Activated T-cell treated with anti-CD3 and anti-CD28 coated beads, Interleukin-2, amount 50 U/mL, for 4 hours (primary cell): ENCODE measurements around the gene FAM216B. TPM values are rescaled to one million over a fixed set of nuclear protein-coding genes. Genes with fewer than 3 reads are reported as not detected.
"Not testable (repeated sequence)": the region's sequence is repeated elsewhere in the genome, so short reads cannot be mapped to it uniquely, and the experiment has no call there.

Experiments
- ATAC-seq, 2 donors: fragments of 200-7000 bp; cut with Tn5 transposase; one replicate each; pipeline ENCODE4 v1.10.0; 2021
- DNase-seq: peaks from one replicate; pipeline ENCODE4 v3.0.0-alpha.2; 2020
- H3K27me3 Mint-ChIP-seq: one replicate; pipeline ENCODE4 v1.8.0; 2021; ENCODE audit warnings: low read depth, mixed read lengths
- H3K36me3 Mint-ChIP-seq: one replicate; pipeline ENCODE4 v1.8.0; 2022; ENCODE audit warnings: mixed read lengths; ENCODE audit not compliant: insufficient read depth
- H3K4me1 Mint-ChIP-seq: one replicate; pipeline ENCODE4 v1.8.0; 2021; ENCODE audit warnings: low read depth, mixed read lengths
- H3K4me3 Mint-ChIP-seq: one replicate; pipeline ENCODE4 v1.8.0; 2021; ENCODE audit warnings: mild to moderate bottlenecking, moderate library complexity, mixed read lengths
- H3K9me3 Mint-ChIP-seq: one replicate; pipeline ENCODE4 v1.8.0; 2021; ENCODE audit warnings: mixed read lengths
- total RNA-seq, 3 donors: library from RNA; stranded (reverse); gene quantifications; one replicate each; pipeline ENCODE4 v1.2.1, GENCODE V29; 2021

Gene FAM216B
- total RNA-seq, 3 donors from 2014 or later = not detected

GRCh38 chr13:42758515-42758914 lies 22.9 kb upstream of the FAM216B start:
- ATAC-seq (no peak), DNase-seq (no peak)
- no peaks in the 10 kb centered on the region for H3K36me3 Mint-ChIP-seq
- no peaks in the 10 kb centered on the region for H3K9me3 Mint-ChIP-seq
- no peak overlapping the region for H3K4me3 Mint-ChIP-seq
- no peaks in the 10 kb centered on the region for H3K4me1 Mint-ChIP-seq
- peaks cover 3% of the 10 kb centered on the region for H3K27me3 Mint-ChIP-seq

- peaks cover 8% of the 10 kb centered on the region for H3K27me3 Mint-ChIP-seq
- DNase-seq = no peak
- no peak overlapping the region for H3K4me3 Mint-ChIP-seq
- no peaks in the 10 kb centered on the region for H3K9me3 Mint-ChIP-seq
- no peaks in the 10 kb centered on the region for H3K36me3 Mint-ChIP-seq
- ATAC-seq = no peak
- no peaks in the 10 kb centered on the region for H3K4me1 Mint-ChIP-seq
Observed at GRCh38 chr13:42760951-42761350, 20.4 kb upstream of the FAM216B start.

DNA sequence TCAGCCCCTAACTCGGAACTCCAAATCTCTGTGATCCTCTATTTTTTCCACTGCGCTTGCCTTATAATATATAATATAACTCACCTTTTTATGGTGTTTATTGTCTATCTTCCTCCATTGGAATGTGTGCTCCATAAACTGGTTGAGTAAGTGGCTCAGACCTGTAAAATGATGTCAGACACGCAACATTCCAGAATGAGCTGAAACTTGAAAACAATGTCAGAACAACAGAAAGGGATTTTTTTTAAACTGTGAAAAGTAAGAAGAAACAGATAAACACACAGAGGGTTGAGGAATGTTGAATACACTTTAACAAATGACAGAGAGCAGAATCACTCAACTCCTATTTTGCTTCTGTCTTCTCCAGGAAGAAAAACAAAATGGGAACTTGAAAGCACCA lies 19.1 kb upstream of the FAM216B start:
- peaks cover 9% of the 10 kb centered on the region for H3K27me3 Mint-ChIP-seq
- no peaks in the 10 kb centered on the region for H3K36me3 Mint-ChIP-seq
- no peaks in the 10 kb centered on the region for H3K9me3 Mint-ChIP-seq
- DNase-seq (no peak), ATAC-seq (no peak)
- H3K4me1 Mint-ChIP-seq = no peaks in the 10 kb centered on the region
- H3K4me3 Mint-ChIP-seq = no peak overlapping the region

DNA sequence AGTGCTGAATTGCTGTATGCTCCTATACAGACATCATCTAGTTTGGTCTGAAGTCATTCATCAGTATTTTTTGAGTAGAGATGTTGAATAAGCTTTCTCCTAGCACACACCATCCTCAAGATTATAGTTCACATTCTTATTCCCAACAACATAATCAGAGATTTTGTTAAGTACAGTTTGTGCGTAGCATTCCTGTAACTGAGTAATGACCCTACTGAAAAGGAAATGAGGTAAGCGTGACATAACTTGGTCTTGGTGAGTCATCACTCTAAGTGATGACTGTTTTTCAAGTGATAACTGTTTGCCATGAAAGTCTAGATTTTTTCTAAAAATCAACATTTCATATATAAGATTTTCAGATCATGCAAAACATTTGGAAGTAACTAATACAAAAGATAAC lies 18.5 kb upstream of the FAM216B start:
- DNase-seq (no peak), ATAC-seq (peak in 1 of 2 donors; percentile 48)
- Mint-ChIP-seq H3K4me3 (no peak overlapping the region), H3K4me1 (no peaks in the 10 kb centered on the region), H3K36me3 (no peaks in the 10 kb centered on the region), H3K27me3 (peaks cover 9% of the 10 kb centered on the region), H3K9me3 (no peaks in the 10 kb centered on the region)

DNA sequence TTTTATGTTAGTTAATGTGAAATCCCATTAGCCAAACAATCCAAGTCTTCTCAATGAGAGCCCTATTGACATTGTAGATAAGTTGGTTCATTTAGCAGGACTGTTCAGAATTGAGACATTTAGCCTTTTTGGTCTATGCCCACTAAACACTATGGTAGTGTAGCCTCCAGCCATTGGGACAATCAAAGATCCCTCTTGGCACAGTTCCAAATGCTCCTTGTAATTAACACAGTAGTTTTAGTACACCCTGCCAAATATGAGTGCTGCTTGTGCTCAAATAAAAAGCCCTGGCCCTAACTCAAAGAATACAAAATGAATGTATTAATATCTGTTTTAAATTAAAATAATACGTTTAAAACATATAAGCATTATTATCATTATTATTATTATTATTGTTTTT lies 15.4 kb upstream of the FAM216B start:
- DNase-seq = no peak
- Mint-ChIP-seq H3K36me3 (no peaks in the 10 kb centered on the region), H3K4me1 (no peaks in the 10 kb centered on the region), H3K4me3 (no peak overlapping the region), H3K27me3 (peaks cover 9% of the 10 kb centered on the region), H3K9me3 (no peaks in the 10 kb centered on the region)
- no peak for ATAC-seq

- ATAC-seq = no peak
- Mint-ChIP-seq H3K9me3 (no peaks in the 10 kb centered on the region), H3K36me3 (no peaks in the 10 kb centered on the region), H3K4me3 (no peak overlapping the region), H3K27me3 (peaks cover 9% of the 10 kb centered on the region), H3K4me1 (no peaks in the 10 kb centered on the region)
- no peak for DNase-seq
Observed at GRCh38 chr13:42769650-42770049, 11.7 kb upstream of the FAM216B start.

GRCh38 chr13:42776558-42776957 lies 4.8 kb upstream of the FAM216B start:
- not testable (repeated sequence) for H3K9me3 Mint-ChIP-seq, ATAC-seq, H3K36me3 Mint-ChIP-seq, H3K4me1 Mint-ChIP-seq, H3K4me3 Mint-ChIP-seq, DNase-seq
- H3K27me3 Mint-ChIP-seq = peaks cover 18% of the 10 kb centered on the region

DNA sequence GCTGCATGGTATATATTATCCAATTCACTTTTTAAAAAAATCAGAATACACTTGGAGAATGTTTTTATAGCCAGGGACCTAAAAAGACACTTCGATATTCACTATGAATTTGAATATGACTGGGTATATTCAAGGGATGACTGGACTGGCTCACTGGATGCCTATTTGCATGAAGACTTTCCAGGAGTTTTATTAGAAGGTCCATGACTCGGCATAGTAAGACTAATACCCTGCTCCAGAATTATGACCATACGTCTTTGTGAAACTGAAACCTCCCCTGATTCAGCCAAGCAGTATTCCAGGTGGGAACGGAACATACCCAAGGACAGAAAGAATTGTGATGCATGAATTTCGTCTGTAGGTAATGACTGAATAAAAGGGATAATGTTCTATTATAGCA lies 3.9 kb upstream of the FAM216B start:
- DNase-seq (no peak), ATAC-seq (no peak)
- H3K9me3 Mint-ChIP-seq = no peaks in the 10 kb centered on the region
- peaks cover 18% of the 10 kb centered on the region for H3K27me3 Mint-ChIP-seq
- H3K36me3 Mint-ChIP-seq = no peaks in the 10 kb centered on the region
- no peaks in the 10 kb centered on the region for H3K4me1 Mint-ChIP-seq
- H3K4me3 Mint-ChIP-seq = no peak overlapping the region

DNA sequence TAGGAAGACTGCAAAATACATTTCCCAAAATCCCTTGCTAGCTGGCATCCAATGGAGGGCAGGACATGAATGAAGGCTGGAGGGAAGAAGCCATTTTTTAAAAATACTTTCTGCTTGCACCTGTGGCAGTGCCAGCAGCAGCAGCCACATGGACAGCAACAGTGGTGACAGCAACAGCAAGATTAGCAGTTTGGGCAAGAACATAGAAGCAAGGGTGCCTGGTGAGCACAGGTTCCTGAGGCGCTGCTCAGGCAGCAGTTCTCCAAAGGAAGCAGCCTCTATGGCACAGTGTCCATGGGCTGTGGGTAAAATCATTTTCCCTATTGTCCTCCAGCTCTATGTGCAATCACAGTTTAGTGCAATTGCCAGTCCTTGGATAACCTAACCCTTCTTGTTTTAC lies 1.3 kb upstream of the FAM216B start:
- Mint-ChIP-seq H3K9me3 (no peaks in the 10 kb centered on the region), H3K4me3 (no peak overlapping the region), H3K36me3 (no peaks in the 10 kb centered on the region), H3K27me3 (peaks cover 13% of the 10 kb centered on the region), H3K4me1 (no peaks in the 10 kb centered on the region)
- ATAC-seq (no peak), DNase-seq (no peak)

DNA sequence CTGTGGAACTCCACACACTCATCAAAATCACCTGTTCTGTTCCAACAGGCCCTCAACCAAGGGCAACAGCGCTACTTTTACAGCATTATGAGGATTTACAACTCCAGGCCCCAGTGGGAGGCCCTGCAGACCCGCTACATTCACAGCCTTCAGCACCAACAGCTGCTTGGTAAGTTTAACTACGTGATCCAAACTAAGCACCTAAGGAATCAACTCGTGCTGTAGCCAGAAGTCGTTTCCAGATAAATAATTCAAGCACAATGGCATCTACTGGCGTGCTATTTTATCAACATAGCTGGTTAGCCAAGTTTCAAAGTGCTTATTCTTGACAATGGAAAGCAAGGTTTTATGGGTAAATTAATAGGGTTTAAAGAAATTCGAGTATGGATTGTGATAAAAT lies 5.3 kb downstream of the FAM216B start:
- no peak for ATAC-seq
- Mint-ChIP-seq H3K4me3 (no peak overlapping the region), H3K4me1 (no peaks in the 10 kb centered on the region), H3K36me3 (no peaks in the 10 kb centered on the region), H3K9me3 (no peaks in the 10 kb centered on the region), H3K27me3 (no peaks in the 10 kb centered on the region)
- no peak for DNase-seq

DNA sequence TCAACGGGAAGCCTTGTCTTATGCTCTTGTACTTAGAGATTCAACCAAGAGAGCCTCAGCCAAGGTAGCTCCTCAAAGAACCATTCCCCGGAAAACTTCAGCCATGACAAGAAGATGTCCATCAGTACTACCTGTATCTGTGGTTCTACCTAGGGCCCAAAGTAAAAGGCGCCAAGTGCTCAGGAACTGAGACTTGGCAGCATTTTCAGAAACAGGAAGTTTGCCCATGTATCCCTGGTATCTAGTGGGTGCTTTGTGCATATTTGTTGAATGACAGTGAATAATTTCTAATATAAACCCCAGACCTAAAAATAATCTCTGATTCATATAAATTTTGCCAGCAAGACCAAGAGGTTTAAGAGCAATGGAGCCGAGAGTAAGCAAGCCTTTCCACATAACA lies 7.2 kb downstream of the FAM216B start:
- H3K4me1 Mint-ChIP-seq = no peaks in the 10 kb centered on the region
- ATAC-seq = no peak
- no peaks in the 10 kb centered on the region for H3K36me3 Mint-ChIP-seq
- no peaks in the 10 kb centered on the region for H3K9me3 Mint-ChIP-seq
- DNase-seq = no peak
- peaks cover 2% of the 10 kb centered on the region for H3K27me3 Mint-ChIP-seq
- H3K4me3 Mint-ChIP-seq = no peak overlapping the region

GRCh38 chr13:42792154-42792553 lies 10.8 kb downstream of the FAM216B start:
- H3K4me3 Mint-ChIP-seq = no peak overlapping the region
- peaks cover 18% of the 10 kb centered on the region for H3K27me3 Mint-ChIP-seq
- DNase-seq (no peak), ATAC-seq (no peak)
- H3K36me3 Mint-ChIP-seq = no peaks in the 10 kb centered on the region
- H3K4me1 Mint-ChIP-seq = no peaks in the 10 kb centered on the region
- H3K9me3 Mint-ChIP-seq = no peaks in the 10 kb centered on the region

DNA sequence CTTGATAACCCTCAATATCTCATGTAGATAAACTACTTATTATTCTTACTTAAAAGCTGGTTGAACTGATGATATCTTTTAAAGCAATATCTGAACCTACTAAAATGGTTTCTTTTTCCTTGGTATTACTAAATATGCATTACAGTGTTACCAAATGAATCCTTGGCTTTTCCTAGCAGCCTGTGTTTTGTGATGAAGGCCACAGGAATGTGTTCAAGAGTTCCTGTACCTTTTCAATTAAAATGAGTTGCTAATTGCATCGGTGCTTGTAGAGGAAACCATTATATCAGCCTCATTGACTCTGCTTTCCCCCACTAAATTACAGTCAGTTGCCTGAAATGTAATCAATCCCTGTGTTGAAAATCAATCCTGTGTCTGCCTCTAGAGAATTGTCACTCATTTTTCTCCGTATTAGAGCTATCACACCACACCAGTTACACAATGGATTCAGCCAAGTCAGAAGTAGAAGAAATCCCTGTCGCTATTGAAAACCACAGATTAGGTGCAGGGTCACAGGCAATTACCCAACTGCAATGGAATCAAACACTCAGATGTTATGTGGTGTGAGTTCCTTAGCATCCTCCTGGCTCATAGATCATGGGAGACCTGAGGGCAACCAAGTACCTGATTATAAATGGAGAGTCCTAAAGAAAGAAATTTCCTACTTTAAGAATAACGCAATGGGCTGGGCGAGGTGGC lies 13.3 kb downstream of the FAM216B start:
- DNase-seq (no peak), ATAC-seq (no peak)
- peaks cover 19% of the 10 kb centered on the region for H3K27me3 Mint-ChIP-seq
- no peaks in the 10 kb centered on the region for H3K4me1 Mint-ChIP-seq
- H3K9me3 Mint-ChIP-seq = no peaks in the 10 kb centered on the region
- H3K36me3 Mint-ChIP-seq = no peaks in the 10 kb centered on the region
- H3K4me3 Mint-ChIP-seq = no peak overlapping the region

- Mint-ChIP-seq H3K27me3 (peaks cover 19% of the 10 kb centered on the region), H3K36me3 (no peaks in the 10 kb centered on the region), H3K4me1 (no peaks in the 10 kb centered on the region), H3K9me3 (no peaks in the 10 kb centered on the region), H3K4me3 (no peak overlapping the region)
- DNase-seq (no peak), ATAC-seq (no peak)
Observed at GRCh38 chr13:42795666-42796065, 14.3 kb downstream of the FAM216B start.

DNA sequence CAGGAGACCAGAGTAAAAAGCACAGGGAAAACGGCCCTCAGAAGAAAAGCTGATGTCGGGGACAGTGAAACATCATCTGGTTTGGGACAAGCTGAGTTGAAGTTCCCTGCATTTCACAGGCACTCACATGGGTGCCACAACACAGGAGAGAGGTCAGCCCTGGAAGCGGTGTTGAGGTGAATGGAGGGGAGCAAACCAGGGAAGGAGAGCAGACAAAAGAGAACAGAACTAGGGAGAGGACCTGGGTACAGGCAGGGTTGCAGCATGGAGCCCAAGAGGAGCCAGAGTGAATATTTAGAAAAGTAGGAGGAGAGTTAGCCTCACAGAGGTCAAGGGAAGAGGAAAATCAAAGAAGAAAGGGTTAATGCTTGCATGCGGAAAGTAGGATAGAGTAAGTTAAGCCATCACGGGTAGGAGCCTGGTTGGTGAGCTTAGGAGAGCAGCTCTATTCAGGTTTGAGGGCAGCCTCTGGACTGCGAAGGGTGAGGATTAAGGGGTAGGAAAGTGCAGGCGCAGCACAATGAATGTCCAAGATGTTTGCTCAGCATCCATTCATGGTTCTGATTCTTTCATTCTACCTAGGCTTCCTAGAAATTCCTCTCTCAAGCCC lies 15.5 kb downstream of the FAM216B start:
- H3K9me3 Mint-ChIP-seq = no peaks in the 10 kb centered on the region
- H3K4me3 Mint-ChIP-seq = no peak overlapping the region
- ATAC-seq = no peak
- no peaks in the 10 kb centered on the region for H3K4me1 Mint-ChIP-seq
- DNase-seq = no peak
- H3K27me3 Mint-ChIP-seq = peaks cover 19% of the 10 kb centered on the region
- no peaks in the 10 kb centered on the region for H3K36me3 Mint-ChIP-seq
